ENCODE data around the gene WDSUB1. TPM values are rescaled to one million over a fixed set of nuclear protein-coding genes. Genes with fewer than 3 reads are reported as not detected.

Gene WDSUB1
- total and polyA plus RNA-seq, 9 of the 15 experiments (the other 6 are each of a cell fraction or from before 2014, with no cell fraction given) = 5.2 to 13.7 (median 9.4) TPM

- intact Hi-C loops (cut with micrococcal nuclease) = loop anchor here (1.0 kb wide), 1 partner anchor 425 kb away; the partner anchor contains the start of gene MARCHF7
- FAIRE-seq = peak; percentile 90
- Histone ChIP-seq H4K20me1 (replicated peaks; ENCODE audit: control insufficient read depth, insufficient read depth, low read length) (no peaks in the 10 kb centered on the region), H3K9me3 (replicated peaks; ENCODE audit: control insufficient read depth, insufficient read depth, low read depth, low read length) (no peaks in the 10 kb centered on the region), H3K79me2 (ENCODE audit: control insufficient read depth, insufficient read depth, low read length) (peaks cover 37% of the 10 kb centered on the region), H3K27ac (ENCODE audit: extremely low read depth, low read depth, low read length) (peak overlapping the region; percentile 90), H3K27me3 (ENCODE audit: control insufficient read depth in 2 of 2, insufficient read depth in 2 of 2, low read length in 2 of 2) (no peaks in the 10 kb centered on the region), H3K36me3 (ENCODE audit: control insufficient read depth, insufficient read depth, low read length) (peaks cover 6% of the 10 kb centered on the region; the same call in 2 of the 3 replicates), H3K9me1 (ENCODE audit: control insufficient read depth, insufficient read depth, low read length) (no peaks in the 10 kb centered on the region), H3K4me3 (peak overlapping the region; percentile 75), H3K9ac (ENCODE audit: insufficient read depth in 1 of 2, low read depth in 2 of 2, low read length in 2 of 2) (peak overlapping the region; percentile 82 to 93), H2AFZ (ENCODE audit: low read depth, low read length) (peak overlapping the region; percentile 95), H3K4me2 (ENCODE audit: insufficient read depth, low read length) (peak overlapping the region; percentile 94), H3K4me1 (replicated peaks in 1 of 2; ENCODE audit: control insufficient read depth in 2 of 2, insufficient read depth in 2 of 2, low read length in 2 of 2) (peaks cover 22 to 23% of the 10 kb centered on the region in 2 experiments)
- peak; percentile 99 to 100 (median 100) for DNase-seq (ENCODE audit: extremely low read depth in 1 of 4, low spot score in 3 of 4)
- ChIA-PET CTCF (ENCODE audit: low intra/inter-chr PET ratio) (no interaction called here), POLR2A (interaction anchor here (0.9 to 3.0 kb wide), 8 partner anchors 9 to 426 kb away, joined by 3 to 11 read pairs (median 4); partner anchors contain the start of gene MARCHF7)
- under 1% methylated on average over 42 of the region's 50 CpGs for WGBS (ENCODE audit: insufficient coverage, low coverage, missing lambda C conversion rate)
- TSS peak; percentile 99 for BruUV-seq (replicated peaks)
- in situ Hi-C loops (cut with MboI) = no loop called here
- ATAC-seq = peak; percentile 96
- TF ChIP-seq ZNF12 (CRISPR knock-in tag; IDR thresholded peaks at IDR 0.05) (0 out of 2 replicates have a peak, but pooled peaks have one; percentile 32), ZNF589 (CRISPR knock-in tag; IDR thresholded peaks at IDR 0.05; ENCODE audit: low read depth) (peak; percentile 77; the same call in 1 of the 2 replicates), NFE2 (IDR thresholded peaks at IDR 0.05; ENCODE audit: low read depth) (peak; percentile 61), ZBTB7A (IDR thresholded peaks at IDR 0.05; ENCODE audit: borderline replicate concordance, control insufficient read depth, low read depth, low read length) (peak; percentile 47; the same call in 1 of the 2 replicates), MED1 (CRISPR knock-in tag; IDR thresholded peaks at IDR 0.05; ENCODE audit: borderline replicate concordance) (no peak), TAF7 (tag; IDR thresholded peaks at IDR 0.05) (peak; percentile 82), DMBX1 (CRISPR knock-in tag; IDR thresholded peaks at IDR 0.05; ENCODE audit: borderline replicate concordance) (peak; percentile 71), C11orf30 (IDR thresholded peaks at IDR 0.05; ENCODE audit: low read depth) (0 out of 2 replicates have a peak, but pooled peaks have one; percentile 36), RB1 (IDR thresholded peaks at IDR 0.05; ENCODE audit: low read depth) (0 out of 2 replicates have a peak, but pooled peaks have one; percentile 25), GATAD2A (IDR thresholded peaks at IDR 0.05) (0 out of 2 replicates have a peak, but pooled peaks have one; percentile 29), ZMIZ1 (IDR thresholded peaks at IDR 0.05; ENCODE audit: low read depth in 2 of 2, low read length in 2 of 2) (0 out of 4 replicates have a peak, but pooled peaks of 1 of the 2 experiments have one; percentile 22), MBD2 (IDR thresholded peaks at IDR 0.05; ENCODE audit: borderline replicate concordance, low read depth) (peak; percentile 65; the same call in 1 of the 2 replicates)
- TF ChIP-seq, protein P1, sequence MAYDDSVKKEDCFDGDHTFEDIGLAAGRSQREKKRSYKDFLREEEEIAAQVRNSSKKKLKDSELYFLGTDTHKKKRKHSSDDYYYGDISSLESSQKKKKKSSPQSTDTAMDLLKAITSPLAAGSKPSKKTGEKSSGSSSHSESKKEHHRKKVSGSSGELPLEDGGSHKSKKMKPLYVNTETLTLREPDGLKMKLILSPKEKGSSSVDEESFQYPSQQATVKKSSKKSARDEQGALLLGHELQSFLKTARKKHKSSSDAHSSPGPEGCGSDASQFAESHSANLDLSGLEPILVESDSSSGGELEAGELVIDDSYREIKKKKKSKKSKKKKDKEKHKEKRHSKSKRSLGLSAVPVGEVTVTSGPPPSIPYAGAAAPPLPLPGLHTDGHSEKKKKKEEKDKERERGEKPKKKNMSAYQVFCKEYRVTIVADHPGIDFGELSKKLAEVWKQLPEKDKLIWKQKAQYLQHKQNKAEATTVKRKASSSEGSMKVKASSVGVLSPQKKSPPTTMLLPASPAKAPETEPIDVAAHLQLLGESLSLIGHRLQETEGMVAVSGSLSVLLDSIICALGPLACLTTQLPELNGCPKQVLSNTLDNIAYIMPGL (CRISPR knock-in tag; IDR thresholded peaks at IDR 0.05) = no peak
These were observed 372 bp upstream of the WDSUB1 start for GRCh38 chr2:159286709-159287441.

Data from K562 (cell line).